ENCODE results near the gene EEF1B2.
"Not testable (repeated sequence)": the region's sequence is repeated elsewhere in the genome, so short reads cannot be mapped to it uniquely, and the experiment has no call there.

Gene EEF1B2

GRCh38 chr2:206160125-206160806, 571 bp downstream of the EEF1B2 start:
- Histone ChIP-seq H3K27ac (peak overlapping the region; percentile 88), H3K4me1 (ENCODE audit: control insufficient read depth in 1 of 2, insufficient read depth in 1 of 2, low read depth in 1 of 2, low read length in 1 of 2) (peaks cover 21 to 25% of the 10 kb centered on the region in 2 experiments), H3K4me3 (ENCODE audit: low read depth in 1 of 2, low read length in 1 of 2) (peak overlapping the region; percentile 81 to 89), H3K9me3 (no peaks in the 10 kb centered on the region), H3K27me3 (no peaks in the 10 kb centered on the region), H3K36me3 (peaks cover 24% of the 10 kb centered on the region)
- no peak for TF ChIP-seq CTCF (IDR thresholded peaks at IDR 0.05)

- H3K27me3 ChIP-seq = no peaks in the 10 kb centered on the region
- no peaks in the 10 kb centered on the region for H3K9me3 ChIP-seq
- H3K4me3 ChIP-seq (ENCODE audit: low read depth in 1 of 2, low read length in 1 of 2) = peak overlapping the region in 1 of 2 experiments; percentile 81
- no peak for TF ChIP-seq CTCF (IDR thresholded peaks at IDR 0.05)
- peaks cover 21 to 25% of the 10 kb centered on the region in 2 experiments for H3K4me1 ChIP-seq (ENCODE audit: control insufficient read depth in 1 of 2, insufficient read depth in 1 of 2, low read depth in 1 of 2, low read length in 1 of 2)
- peaks cover 24% of the 10 kb centered on the region for H3K36me3 ChIP-seq
- peak overlapping the region; percentile 88 for H3K27ac ChIP-seq
Measured at GRCh38 chr2:206160807-206161179, 1.1 kb downstream of the EEF1B2 start.

GRCh38 chr2:206162401-206162800, 2.7 kb downstream of the EEF1B2 start:
- peaks cover 24% of the 10 kb centered on the region for H3K36me3 ChIP-seq
- not testable (repeated sequence) for H3K27ac ChIP-seq; H3K9me3 ChIP-seq; H3K27me3 ChIP-seq; H3K4me3 ChIP-seq (ENCODE audit: low read depth in 1 of 2, low read length in 1 of 2)
- H3K4me1 ChIP-seq (ENCODE audit: control insufficient read depth in 1 of 2, insufficient read depth in 1 of 2, low read depth in 1 of 2, low read length in 1 of 2) = peaks cover 21 to 25% of the 10 kb centered on the region in 2 experiments

- TF ChIP-seq CTCF (IDR thresholded peaks at IDR 0.05) = no peak
- Histone ChIP-seq H3K27ac (no peak overlapping the region), H3K9me3 (no peaks in the 10 kb centered on the region), H3K27me3 (no peaks in the 10 kb centered on the region), H3K4me1 (ENCODE audit: control insufficient read depth in 1 of 2, insufficient read depth in 1 of 2, low read depth in 1 of 2, low read length in 1 of 2) (peaks cover 17 to 19% of the 10 kb centered on the region in 2 experiments), H3K4me3 (ENCODE audit: low read depth in 1 of 2, low read length in 1 of 2) (no peak overlapping the region), H3K36me3 (peaks cover 24% of the 10 kb centered on the region)
Measured at GRCh38 chr2:206163251-206163880, 3.7 kb downstream of the EEF1B2 start.

- Histone ChIP-seq H3K27ac (no peak overlapping the region), H3K27me3 (no peaks in the 10 kb centered on the region), H3K4me1 (ENCODE audit: control insufficient read depth in 1 of 2, insufficient read depth in 1 of 2, low read depth in 1 of 2, low read length in 1 of 2) (peaks cover 12% of the 10 kb centered on the region in 2 experiments), H3K4me3 (ENCODE audit: low read depth in 1 of 2, low read length in 1 of 2) (no peak overlapping the region), H3K36me3 (peaks cover 24% of the 10 kb centered on the region), H3K9me3 (no peaks in the 10 kb centered on the region)
- peak; percentile 72 for TF ChIP-seq CTCF (IDR thresholded peaks at IDR 0.05)
Measured at GRCh38 chr2:206164261-206164862, 4.7 kb downstream of the EEF1B2 start.

GRCh38 chr2:206168230-206168629, 8.5 kb downstream of the EEF1B2 start:
- not testable (repeated sequence) for H3K9me3 ChIP-seq; H3K4me3 ChIP-seq (ENCODE audit: low read depth in 1 of 2, low read length in 1 of 2); H3K4me1 ChIP-seq (ENCODE audit: control insufficient read depth in 1 of 2, insufficient read depth in 1 of 2, low read depth in 1 of 2, low read length in 1 of 2); H3K27ac ChIP-seq; H3K36me3 ChIP-seq; H3K27me3 ChIP-seq

GRCh38 chr2:206171624-206172397, 12.1 kb downstream of the EEF1B2 start:
- not testable (repeated sequence) for H3K4me1 ChIP-seq (ENCODE audit: control insufficient read depth in 1 of 2, insufficient read depth in 1 of 2, low read depth in 1 of 2, low read length in 1 of 2); H3K4me3 ChIP-seq (ENCODE audit: low read depth in 1 of 2, low read length in 1 of 2); H3K36me3 ChIP-seq; H3K9me3 ChIP-seq; H3K27ac ChIP-seq
- H3K27me3 ChIP-seq = peaks cover 15% of the 10 kb centered on the region

Data from neutrophil (primary cell).